ENCODE data around the gene SORCS3. TPM values are rescaled to one million over a fixed set of nuclear protein-coding genes. Genes with fewer than 3 reads are reported as not detected.

The SORCS3 gene
- total and polyA plus RNA-seq, 2 of the 4 experiments (the other 2 are of a cell fraction) = not detected

DNA sequence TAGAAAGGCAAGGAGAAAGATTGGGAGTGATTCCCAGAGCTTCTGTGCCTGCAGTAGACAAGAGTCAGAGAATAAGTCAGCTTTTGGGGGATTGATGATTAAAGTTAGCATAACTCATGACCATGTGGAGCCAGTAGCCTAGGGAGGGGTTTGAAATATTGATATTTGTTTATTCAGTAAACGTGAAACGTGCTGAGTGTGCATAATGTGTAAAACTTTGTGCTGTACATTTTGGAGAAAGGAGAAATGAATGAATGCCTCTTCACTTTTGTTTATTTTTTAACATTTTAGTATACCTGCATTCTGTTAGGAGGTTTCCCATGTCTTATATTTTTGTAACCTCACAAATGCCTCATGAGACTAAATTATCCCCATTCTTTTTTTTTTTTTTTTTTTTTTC is 272.3 kb downstream of the SORCS3 start:
- in situ Hi-C loops (cut with MboI; ENCODE audit: low sequenced_read_pairs) = no loop called here
- Histone ChIP-seq H3K23ac (ENCODE audit: low read depth, low read length) (no peak overlapping the region), H2BK15ac (ENCODE audit: low read depth, low read length) (no peak overlapping the region), H2AK5ac (ENCODE audit: low read depth, low read length) (no peak overlapping the region), H3K4me3 (ENCODE audit: insufficient read depth, low read depth, low read length) (no peak overlapping the region), H3K9me3 (ENCODE audit: control insufficient read depth, insufficient read depth, low read length) (peaks cover 19% of the 10 kb centered on the region), H3K56ac (ENCODE audit: extremely low read depth, insufficient read depth, low read length) (no peak overlapping the region), H2BK20ac (ENCODE audit: low read depth, low read length) (no peak overlapping the region), H3K27ac (ENCODE audit: insufficient read depth, low read length) (no peak overlapping the region), H3K18ac (ENCODE audit: low read depth, low read length) (no peak overlapping the region), H2AFZ (replicated peaks; ENCODE audit: low read length, poor library complexity) (no peak overlapping the region), H3K79me1 (ENCODE audit: low read depth in 1 of 2, low read length in 2 of 2) (no peaks in the 10 kb centered on the region), H3K27me3 (ENCODE audit: control insufficient read depth, insufficient read depth, low read length) (no peaks in the 10 kb centered on the region), H3K14ac (replicated peaks; ENCODE audit: low read depth, low read length) (no peak overlapping the region), H3K4me1 (ENCODE audit: control insufficient read depth, insufficient read depth, low read length) (no peaks in the 10 kb centered on the region), H3K36me3 (ENCODE audit: control insufficient read depth, insufficient read depth, low read length) (no peaks in the 10 kb centered on the region), H2AK9ac (replicated peaks; ENCODE audit: low read depth, low read length, poor library complexity) (no peak overlapping the region), H3K4me2 (ENCODE audit: low read depth, low read length) (no peak overlapping the region), H2BK120ac (ENCODE audit: low read depth, low read length) (no peak overlapping the region), H2BK5ac (ENCODE audit: low read depth, low read length, poor library complexity, severe bottlenecking) (no peak overlapping the region), H3K9me1 (ENCODE audit: insufficient read depth, low read length) (no peaks in the 10 kb centered on the region), H4K20me1 (ENCODE audit: insufficient read depth, low read length) (no peaks in the 10 kb centered on the region), H3K4ac (ENCODE audit: low read depth, low read length) (no peak overlapping the region), H4K8ac (ENCODE audit: low read depth in 2 of 2, low read length in 2 of 2) (no peak overlapping the region), H4K5ac (ENCODE audit: low read depth, low read length) (no peak overlapping the region), H4K91ac (ENCODE audit: insufficient read depth, low read depth, low read length) (no peak overlapping the region), H3K9ac (ENCODE audit: low read depth, low read length) (no peak overlapping the region)
- DNase-seq (no peak), ATAC-seq (ENCODE audit: low read depth) (no peak)
- intact Hi-C loops (cut with micrococcal nuclease) = no loop called here
- TF ChIP-seq MAFK (IDR thresholded peaks at IDR 0.05; ENCODE audit: low read depth, low read length) = peak; percentile 87
- TF ChIP-seq RFX5 (IDR thresholded peaks at IDR 0.05; ENCODE audit: low read depth, low read length) = no peak
- CTCF ChIA-PET = no interaction called here
- dilution Hi-C loops (cut with HindIII; ENCODE audit: low sequenced_read_pairs, unreplicated experiment) = no loop called here
- no CpG with 5 or more reads among the region's 2 CpGs for WGBS, 2 experiments (ENCODE audit: extremely low coverage in 2 of 2, insufficient read length in 1 of 2)
- POLR2A ChIA-PET (ENCODE audit: unreplicated experiment) = no interaction called here
- BruUV-seq (replicated peaks) = no TSS peak

All from IMR-90 (cell line).